ENCODE data around the gene SPATA18.

GRCh38 chr4:52019936-52020657 lies 31.0 kb upstream of the SPATA18 start, which contains the start of gene LRRC66:
- TF ChIP-seq CTCF (IDR thresholded peaks at IDR 0.05) (no peak), POLR2A (IDR thresholded peaks at IDR 0.05) (no peak)

Measured in thyroid gland (tissue), 4 donors.